WTC11 (cell line): Measurements from ENCODE around the gene NTRK2. TPM values are rescaled to one million over a fixed set of nuclear protein-coding genes. Genes with fewer than 3 reads are reported as not detected.
A peak's percentile ranks its signal among the peaks of the same experiment; 100 is the strongest.

ENCODE experiments used
- ATAC-seq: fragments of 200-7000 bp; cut with Tn5 transposase; 2 replicates; pipeline ENCODE4 v1.10.0; 2021; ENCODE audit warnings: mild to moderate bottlenecking, moderate library complexity
- CTCF ChIA-PET: fragments of 300-600 bp; sonication (Branson Sonifier 250); formaldehyde crosslinking; loops from one replicate; lab custom pipeline; 2021; ENCODE audit warnings: antibody characterized with exemption; lab: Charles Lee
- POLR2A ChIA-PET: fragments of 350-600 bp; sonication (Branson Sonifier 250); formaldehyde crosslinking; loops from one replicate; lab custom pipeline; 2021; ENCODE audit warnings: antibody characterized with exemption; lab: Charles Lee
- DNase-seq: peaks from one replicate; pipeline ENCODE4 v3.0.0; 2021; ENCODE audit warnings: low spot score
- H3K27ac Mint-ChIP-seq: 2 replicates; pipeline ENCODE4 v1.8.0; 2021; ENCODE audit warnings: mixed read lengths
- H3K27me3 Mint-ChIP-seq: 2 replicates; pipeline ENCODE4 v1.8.0; 2021; ENCODE audit warnings: low read depth, mild to moderate bottlenecking, moderate library complexity, mixed read lengths
- H3K36me3 Mint-ChIP-seq: 2 replicates; pipeline ENCODE4 v1.8.0; 2021; ENCODE audit warnings: mixed read lengths
- H3K4me1 Mint-ChIP-seq: 2 replicates; pipeline ENCODE4 v1.8.0; 2022; ENCODE audit warnings: mixed read lengths
- H3K4me3 Mint-ChIP-seq: 2 replicates; pipeline ENCODE4 v1.8.0; 2021; ENCODE audit warnings: mild to moderate bottlenecking, moderate library complexity, mixed read lengths
- H3K9me3 Mint-ChIP-seq: 2 replicates; pipeline ENCODE4 v1.8.0; 2021; ENCODE audit warnings: mixed read lengths
- CREM ChIP-seq: sonication (generic); formaldehyde crosslinking; IDR thresholded peaks from 2 replicates; pipeline ENCODE4 v1.8.1; 2022; ENCODE audit warnings: mild to moderate bottlenecking, missing genetic modification reagents, moderate library complexity
- EMX1 ChIP-seq: fragments of 250-450 bp; sonication (Bioruptor Pico); IDR thresholded peaks from 2 replicates; pipeline ENCODE4 v1.8.0; 2021; ENCODE audit warnings: mild to moderate bottlenecking
- FOXK1 ChIP-seq: sonication (generic); formaldehyde crosslinking; IDR thresholded peaks from 2 replicates; pipeline ENCODE4 v1.8.0; 2022; ENCODE audit warnings: mild to moderate bottlenecking, moderate library complexity, missing genetic modification reagents
- GABPB1 ChIP-seq: sonication (generic); formaldehyde crosslinking; IDR thresholded peaks from 2 replicates; pipeline ENCODE4 v1.8.1; 2023; ENCODE audit warnings: mild to moderate bottlenecking, missing genetic modification reagents
- HMGA2 ChIP-seq: fragments of 250-450 bp; sonication (Bioruptor Pico); IDR thresholded peaks from 2 replicates; pipeline ENCODE4 v1.4.0; 2021; ENCODE audit warnings: mild to moderate bottlenecking, moderate library complexity
- IRF2 ChIP-seq: sonication (generic); formaldehyde crosslinking; IDR thresholded peaks from 2 replicates; pipeline ENCODE4 v1.8.0; 2022; ENCODE audit warnings: low read depth, missing genetic modification reagents, borderline replicate concordance
- MYBL2 ChIP-seq: sonication (generic); formaldehyde crosslinking; IDR thresholded peaks from 2 replicates; pipeline ENCODE4 v1.8.1; 2023; ENCODE audit warnings: mild to moderate bottlenecking, moderate library complexity, missing genetic modification reagents
- PRRX2 ChIP-seq: fragments of 250-450 bp; sonication (Bioruptor Pico); IDR thresholded peaks from 2 replicates; pipeline ENCODE4 v1.8.0; 2021; ENCODE audit warnings: mild to moderate bottlenecking
- SMAD3 ChIP-seq: sonication (generic); formaldehyde crosslinking; IDR thresholded peaks from 2 replicates; pipeline ENCODE4 v1.8.0; 2022; ENCODE audit warnings: missing genetic modification reagents, mild to moderate bottlenecking, borderline replicate concordance
- SP1 ChIP-seq: sonication (generic); formaldehyde crosslinking; conservative IDR thresholded peaks from 2 replicates; pipeline ENCODE4 v1.8.1; 2022; ENCODE audit warnings: missing genetic modification reagents
- TEAD1 ChIP-seq: sonication (generic); formaldehyde crosslinking; IDR thresholded peaks from 2 replicates; pipeline ENCODE4 v1.8.0; 2022; ENCODE audit warnings: mild to moderate bottlenecking, missing genetic modification reagents
- TP53 ChIP-seq: sonication (generic); formaldehyde crosslinking; IDR thresholded peaks from 2 replicates; pipeline ENCODE4 v1.8.1; 2023; ENCODE audit warnings: mild to moderate bottlenecking, missing genetic modification reagents
- ZNF423 ChIP-seq: fragments of 250-450 bp; sonication (Bioruptor Pico); IDR thresholded peaks from 2 replicates; pipeline ENCODE4 v2.1.2; 2022; ENCODE audit warnings: mild to moderate bottlenecking, moderate library complexity
- total RNA-seq: library from RNA; stranded (reverse); gene quantifications from 3 replicates; pipeline ENCODE4 v1.2.3, GENCODE V29; 2021
- TF ChIP-seq, protein P1 (sequence below): fragments of 250-450 bp; sonication (Bioruptor Pico); IDR thresholded peaks from 2 replicates; pipeline ENCODE4 v1.9.0; 2021; ENCODE audit warnings: moderate library complexity, mild to moderate bottlenecking, inconsistent platforms, borderline replicate concordance
- TF ChIP-seq, protein P2 (sequence below): sonication (generic); formaldehyde crosslinking; IDR thresholded peaks from 2 replicates; pipeline ENCODE4 v1.8.1; 2022; ENCODE audit warnings: low read depth, missing genetic modification reagents, borderline replicate concordance
- TF ChIP-seq, protein P3 (sequence below): sonication (generic); formaldehyde crosslinking; IDR thresholded peaks from 2 replicates; pipeline ENCODE4 v1.8.1; 2022; ENCODE audit warnings: mild to moderate bottlenecking, moderate library complexity, missing genetic modification reagents
- TF ChIP-seq, protein P4 (sequence below): sonication (generic); formaldehyde crosslinking; IDR thresholded peaks from 2 replicates; pipeline ENCODE4 v1.8.0; 2022; ENCODE audit warnings: mild to moderate bottlenecking, missing genetic modification reagents
- TF ChIP-seq, protein P5 (sequence below): sonication (generic); formaldehyde crosslinking; IDR thresholded peaks from 2 replicates; pipeline ENCODE4 v1.8.1; 2023; ENCODE audit warnings: mild to moderate bottlenecking, moderate library complexity, missing genetic modification reagents
- TF ChIP-seq, protein P6 (sequence below): sonication (generic); formaldehyde crosslinking; IDR thresholded peaks from 2 replicates; pipeline ENCODE4 v1.8.1; 2022; ENCODE audit warnings: low read depth, mild to moderate bottlenecking, moderate library complexity, missing genetic modification reagents, borderline replicate concordance
- TF ChIP-seq, protein P7 (sequence below): sonication (generic); formaldehyde crosslinking; IDR thresholded peaks from 2 replicates; pipeline ENCODE4 v1.8.1; 2022; ENCODE audit warnings: missing genetic modification reagents, borderline replicate concordance
- TF ChIP-seq, protein P8 (sequence below): sonication (generic); formaldehyde crosslinking; IDR thresholded peaks from 2 replicates; pipeline ENCODE4 v1.8.1; 2023; ENCODE audit warnings: mild to moderate bottlenecking, missing genetic modification reagents, moderate library complexity
- TF ChIP-seq, protein P9 (sequence below): sonication (generic); formaldehyde crosslinking; conservative IDR thresholded peaks from 2 replicates; pipeline ENCODE4 v1.8.1; 2022; ENCODE audit warnings: mild to moderate bottlenecking, missing genetic modification reagents

Gene NTRK2
- total RNA-seq, 1 experiment from 2014 or later: 0.02 TPM

DNA sequence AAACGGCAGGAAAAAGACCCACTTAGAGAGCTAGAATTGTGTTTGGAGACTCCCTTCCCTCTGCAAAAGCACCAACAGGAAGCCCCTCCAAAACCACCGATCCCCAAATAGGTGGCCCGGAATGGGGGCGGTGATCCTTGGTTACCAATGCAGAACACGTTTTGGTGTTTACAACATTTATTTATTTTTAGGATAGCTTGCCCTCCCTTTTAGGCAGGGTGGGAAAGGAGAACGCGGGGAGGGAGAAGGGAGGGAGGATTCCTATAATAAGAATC is 579 bp upstream of the NTRK2 start:
- Mint-ChIP-seq H3K36me3 (no peaks in the 10 kb centered on the region), H3K27me3 (peaks cover 87% of the 10 kb centered on the region)

DNA sequence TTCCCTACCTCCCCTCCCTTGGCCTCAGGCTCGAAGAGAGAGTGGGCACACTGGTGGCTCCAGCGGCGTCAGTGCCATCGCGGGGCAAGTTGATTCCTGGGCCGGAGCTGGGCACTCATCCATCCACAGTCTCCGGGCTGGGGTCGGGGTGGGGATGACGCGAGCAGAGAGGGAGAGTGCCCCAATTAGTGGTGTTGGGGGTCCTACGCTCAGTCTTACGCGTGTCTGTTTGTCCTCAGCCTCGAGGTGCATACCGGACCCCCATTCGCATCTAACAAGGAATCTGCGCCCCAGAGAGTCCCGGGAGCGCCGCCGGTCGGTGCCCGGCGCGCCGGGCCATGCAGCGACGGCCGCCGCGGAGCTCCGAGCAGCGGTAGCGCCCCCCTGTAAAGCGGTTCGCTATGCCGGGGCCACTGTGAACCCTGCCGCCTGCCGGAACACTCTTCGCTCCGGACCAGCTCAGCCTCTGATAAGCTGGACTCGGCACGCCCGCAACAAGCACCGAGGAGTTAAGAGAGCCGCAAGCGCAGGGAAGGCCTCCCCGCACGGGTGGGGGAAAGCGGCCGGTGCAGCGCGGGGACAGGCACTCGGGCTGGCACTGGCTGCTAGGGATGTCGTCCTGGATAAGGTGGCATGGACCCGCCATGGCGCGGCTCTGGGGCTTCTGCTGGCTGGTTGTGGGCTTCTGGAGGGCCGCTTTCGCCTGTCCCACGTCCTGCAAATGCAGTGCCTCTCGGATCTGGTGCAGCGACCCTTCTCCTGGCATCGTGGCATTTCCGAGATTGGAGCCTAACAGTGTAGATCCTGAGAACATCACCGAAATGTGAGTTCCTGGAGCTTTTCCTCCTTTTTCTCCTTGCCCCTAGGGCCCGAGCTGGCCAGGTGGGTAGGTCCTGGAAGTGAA is 861 bp downstream of the NTRK2 start:
- Mint-ChIP-seq H3K27me3 (peaks cover 81% of the 10 kb centered on the region), H3K9me3 (no peaks in the 10 kb centered on the region), H3K4me3 (peak overlapping the region; percentile 74), H3K36me3 (no peaks in the 10 kb centered on the region), H3K4me1 (peaks cover 16% of the 10 kb centered on the region), H3K27ac (no peak overlapping the region)
- CTCF ChIA-PET: interaction anchor here (0.7 to 1.5 kb wide), 15 partner anchors 18 to 755 kb away, joined by 3 to 11 read pairs (median 4); no protein-coding TSS in a partner anchor
- TF ChIP-seq, protein P1, sequence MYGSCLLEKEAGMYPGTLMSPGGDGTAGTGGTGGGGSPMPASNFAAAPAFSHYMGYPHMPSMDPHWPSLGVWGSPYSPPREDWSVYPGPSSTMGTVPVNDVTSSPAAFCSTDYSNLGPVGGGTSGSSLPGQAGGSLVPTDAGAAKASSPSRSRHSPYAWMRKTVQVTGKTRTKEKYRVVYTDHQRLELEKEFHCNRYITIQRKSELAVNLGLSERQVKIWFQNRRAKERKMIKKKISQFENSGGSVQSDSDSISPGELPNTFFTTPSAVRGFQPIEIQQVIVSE: no peak
- TF ChIP-seq PRRX2 (CRISPR knock-in tag) (no peak), CREM (CRISPR knock-in tag) (0 out of 2 replicates have a peak, but pooled peaks have one; percentile 6), MYBL2 (CRISPR knock-in tag) (peak; percentile 81), SMAD3 (CRISPR knock-in tag) (no peak), SP1 (CRISPR knock-in tag) (peak; percentile 24; the same call in 1 of the 2 replicates)
- TF ChIP-seq, protein P2, sequence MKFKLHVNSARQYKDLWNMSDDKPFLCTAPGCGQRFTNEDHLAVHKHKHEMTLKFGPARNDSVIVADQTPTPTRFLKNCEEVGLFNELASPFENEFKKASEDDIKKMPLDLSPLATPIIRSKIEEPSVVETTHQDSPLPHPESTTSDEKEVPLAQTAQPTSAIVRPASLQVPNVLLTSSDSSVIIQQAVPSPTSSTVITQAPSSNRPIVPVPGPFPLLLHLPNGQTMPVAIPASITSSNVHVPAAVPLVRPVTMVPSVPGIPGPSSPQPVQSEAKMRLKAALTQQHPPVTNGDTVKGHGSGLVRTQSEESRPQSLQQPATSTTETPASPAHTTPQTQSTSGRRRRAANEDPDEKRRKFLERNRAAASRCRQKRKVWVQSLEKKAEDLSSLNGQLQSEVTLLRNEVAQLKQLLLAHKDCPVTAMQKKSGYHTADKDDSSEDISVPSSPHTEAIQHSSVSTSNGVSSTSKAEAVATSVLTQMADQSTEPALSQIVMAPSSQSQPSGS (CRISPR knock-in tag): no peak
- TF ChIP-seq, protein P3, sequence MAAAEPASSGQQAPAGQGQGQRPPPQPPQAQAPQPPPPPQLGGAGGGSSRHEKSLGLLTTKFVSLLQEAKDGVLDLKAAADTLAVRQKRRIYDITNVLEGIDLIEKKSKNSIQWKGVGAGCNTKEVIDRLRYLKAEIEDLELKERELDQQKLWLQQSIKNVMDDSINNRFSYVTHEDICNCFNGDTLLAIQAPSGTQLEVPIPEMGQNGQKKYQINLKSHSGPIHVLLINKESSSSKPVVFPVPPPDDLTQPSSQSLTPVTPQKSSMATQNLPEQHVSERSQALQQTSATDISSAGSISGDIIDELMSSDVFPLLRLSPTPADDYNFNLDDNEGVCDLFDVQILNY: peak; percentile 15; the same call in 1 of the 2 replicates
- TF ChIP-seq, protein P4, sequence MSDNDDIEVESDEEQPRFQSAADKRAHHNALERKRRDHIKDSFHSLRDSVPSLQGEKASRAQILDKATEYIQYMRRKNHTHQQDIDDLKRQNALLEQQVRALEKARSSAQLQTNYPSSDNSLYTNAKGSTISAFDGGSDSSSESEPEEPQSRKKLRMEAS: 0 out of 2 replicates have a peak, but pooled peaks have one; percentile 34
- TF ChIP-seq, protein P5, sequence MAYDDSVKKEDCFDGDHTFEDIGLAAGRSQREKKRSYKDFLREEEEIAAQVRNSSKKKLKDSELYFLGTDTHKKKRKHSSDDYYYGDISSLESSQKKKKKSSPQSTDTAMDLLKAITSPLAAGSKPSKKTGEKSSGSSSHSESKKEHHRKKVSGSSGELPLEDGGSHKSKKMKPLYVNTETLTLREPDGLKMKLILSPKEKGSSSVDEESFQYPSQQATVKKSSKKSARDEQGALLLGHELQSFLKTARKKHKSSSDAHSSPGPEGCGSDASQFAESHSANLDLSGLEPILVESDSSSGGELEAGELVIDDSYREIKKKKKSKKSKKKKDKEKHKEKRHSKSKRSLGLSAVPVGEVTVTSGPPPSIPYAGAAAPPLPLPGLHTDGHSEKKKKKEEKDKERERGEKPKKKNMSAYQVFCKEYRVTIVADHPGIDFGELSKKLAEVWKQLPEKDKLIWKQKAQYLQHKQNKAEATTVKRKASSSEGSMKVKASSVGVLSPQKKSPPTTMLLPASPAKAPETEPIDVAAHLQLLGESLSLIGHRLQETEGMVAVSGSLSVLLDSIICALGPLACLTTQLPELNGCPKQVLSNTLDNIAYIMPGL (CRISPR knock-in tag): peak; percentile 64; the same call in 1 of the 2 replicates
- TF ChIP-seq, protein P6, sequence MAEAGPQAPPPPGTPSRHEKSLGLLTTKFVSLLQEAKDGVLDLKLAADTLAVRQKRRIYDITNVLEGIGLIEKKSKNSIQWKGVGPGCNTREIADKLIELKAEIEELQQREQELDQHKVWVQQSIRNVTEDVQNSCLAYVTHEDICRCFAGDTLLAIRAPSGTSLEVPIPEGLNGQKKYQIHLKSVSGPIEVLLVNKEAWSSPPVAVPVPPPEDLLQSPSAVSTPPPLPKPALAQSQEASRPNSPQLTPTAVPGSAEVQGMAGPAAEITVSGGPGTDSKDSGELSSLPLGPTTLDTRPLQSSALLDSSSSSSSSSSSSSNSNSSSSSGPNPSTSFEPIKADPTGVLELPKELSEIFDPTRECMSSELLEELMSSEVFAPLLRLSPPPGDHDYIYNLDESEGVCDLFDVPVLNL (CRISPR knock-in tag): no peak
- TF ChIP-seq, protein P7, sequence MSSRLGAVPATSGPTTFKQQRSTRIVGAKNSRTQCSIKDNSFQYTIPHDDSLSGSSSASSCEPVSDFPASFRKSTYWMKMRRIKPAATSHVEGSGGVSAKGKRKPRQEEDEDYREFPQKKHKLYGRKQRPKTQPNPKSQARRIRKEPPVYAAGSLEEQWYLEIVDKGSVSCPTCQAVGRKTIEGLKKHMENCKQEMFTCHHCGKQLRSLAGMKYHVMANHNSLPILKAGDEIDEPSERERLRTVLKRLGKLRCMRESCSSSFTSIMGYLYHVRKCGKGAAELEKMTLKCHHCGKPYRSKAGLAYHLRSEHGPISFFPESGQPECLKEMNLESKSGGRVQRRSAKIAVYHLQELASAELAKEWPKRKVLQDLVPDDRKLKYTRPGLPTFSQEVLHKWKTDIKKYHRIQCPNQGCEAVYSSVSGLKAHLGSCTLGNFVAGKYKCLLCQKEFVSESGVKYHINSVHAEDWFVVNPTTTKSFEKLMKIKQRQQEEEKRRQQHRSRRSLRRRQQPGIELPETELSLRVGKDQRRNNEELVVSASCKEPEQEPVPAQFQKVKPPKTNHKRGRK: no peak
- peak; percentile 62 for DNase-seq
- POLR2A ChIA-PET: interaction anchor here (0.5 to 0.6 kb wide), 2 partner anchors 266 to 1125 kb away, joined by 3 read pairs; no protein-coding TSS in a partner anchor
- ATAC-seq: peak; percentile 56

More for the DNA sequence above, 579 bp upstream of the NTRK2 start:
- Mint-ChIP-seq H3K9me3 (peaks cover 7% of the 10 kb centered on the region), H3K4me3 (peak overlapping the region; percentile 74), H3K27ac (no peak overlapping the region), H3K4me1 (peaks cover 16% of the 10 kb centered on the region)
- ATAC-seq (no peak), DNase-seq (no peak)
- CTCF ChIA-PET: interaction anchor here (0.9 to 2.4 kb wide), 16 partner anchors 17 to 756 kb away, joined by 3 to 27 read pairs (median 4); no protein-coding TSS in a partner anchor
- POLR2A ChIA-PET: no interaction called here
- TF ChIP-seq GABPB1 (CRISPR knock-in tag): no peak
- TF ChIP-seq TEAD1: no peak
- TF ChIP-seq, protein P7: no peak
- no peak for TF ChIP-seq EMX1 (CRISPR knock-in tag)
- TF ChIP-seq ZNF423 (CRISPR knock-in tag): no peak
- TF ChIP-seq HMGA2 (CRISPR knock-in tag): no peak
- no peak for TF ChIP-seq IRF2 (CRISPR knock-in tag)
- TF ChIP-seq, protein P8, sequence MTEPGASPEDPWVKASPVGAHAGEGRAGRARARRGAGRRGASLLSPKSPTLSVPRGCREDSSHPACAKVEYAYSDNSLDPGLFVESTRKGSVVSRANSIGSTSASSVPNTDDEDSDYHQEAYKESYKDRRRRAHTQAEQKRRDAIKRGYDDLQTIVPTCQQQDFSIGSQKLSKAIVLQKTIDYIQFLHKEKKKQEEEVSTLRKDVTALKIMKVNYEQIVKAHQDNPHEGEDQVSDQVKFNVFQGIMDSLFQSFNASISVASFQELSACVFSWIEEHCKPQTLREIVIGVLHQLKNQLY (CRISPR knock-in tag): no peak
- no peak for TF ChIP-seq FOXK1 (CRISPR knock-in tag)
- no peak for TF ChIP-seq TP53 (CRISPR knock-in tag)
- TF ChIP-seq, protein P9, sequence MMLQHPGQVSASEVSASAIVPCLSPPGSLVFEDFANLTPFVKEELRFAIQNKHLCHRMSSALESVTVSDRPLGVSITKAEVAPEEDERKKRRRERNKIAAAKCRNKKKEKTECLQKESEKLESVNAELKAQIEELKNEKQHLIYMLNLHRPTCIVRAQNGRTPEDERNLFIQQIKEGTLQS (CRISPR knock-in tag): no peak
